Ovary (tissue), 3 donors: ENCODE results near the gene GTF2F1.

Experiments used
- EP300 ChIP-seq: sonication (generic); formaldehyde crosslinking; IDR thresholded peaks from one replicate; pipeline ENCODE4 v1.6.1; 2017; ENCODE audit warnings: antibody characterized with exemption
- TF ChIP-seq, protein P1 (sequence below), 3 donors: fragments of 450-650 bp in 2 of 3; fragments of 200-600 bp in 1 of 3; IDR thresholded peaks; one replicate each; pipeline versions ENCODE4 v1.5.1 to v1.8.0; 2016 to 2022; ENCODE audit warnings: antibody characterized with exemption in 3 of 3, mild to moderate bottlenecking in 1 of 3
- donor health status: DM: no; HTN: no; CAD: no.

DNA sequence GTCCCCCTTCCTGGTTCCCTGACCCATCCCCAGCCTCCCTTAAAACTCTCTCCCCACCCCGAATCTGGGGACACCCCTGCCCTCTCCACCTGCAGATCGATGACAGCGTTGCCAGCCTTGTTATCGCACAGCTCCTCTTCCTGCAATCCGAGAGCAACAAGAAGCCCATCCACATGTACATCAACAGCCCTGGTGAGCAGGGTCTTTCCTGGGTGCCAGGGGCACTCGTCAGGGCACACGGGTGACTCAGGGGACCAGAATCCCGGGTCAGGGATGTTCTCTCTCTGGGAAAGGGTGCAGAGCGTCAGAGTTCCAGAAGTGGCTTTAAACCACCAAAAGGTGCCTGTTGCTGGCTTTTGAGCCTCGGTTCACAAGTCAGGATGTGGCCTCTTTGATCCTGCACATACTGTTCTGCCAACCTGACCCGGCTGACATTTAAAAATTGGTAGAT is 30.6 kb downstream of the GTF2F1 start:
- TF ChIP-seq, protein P1, sequence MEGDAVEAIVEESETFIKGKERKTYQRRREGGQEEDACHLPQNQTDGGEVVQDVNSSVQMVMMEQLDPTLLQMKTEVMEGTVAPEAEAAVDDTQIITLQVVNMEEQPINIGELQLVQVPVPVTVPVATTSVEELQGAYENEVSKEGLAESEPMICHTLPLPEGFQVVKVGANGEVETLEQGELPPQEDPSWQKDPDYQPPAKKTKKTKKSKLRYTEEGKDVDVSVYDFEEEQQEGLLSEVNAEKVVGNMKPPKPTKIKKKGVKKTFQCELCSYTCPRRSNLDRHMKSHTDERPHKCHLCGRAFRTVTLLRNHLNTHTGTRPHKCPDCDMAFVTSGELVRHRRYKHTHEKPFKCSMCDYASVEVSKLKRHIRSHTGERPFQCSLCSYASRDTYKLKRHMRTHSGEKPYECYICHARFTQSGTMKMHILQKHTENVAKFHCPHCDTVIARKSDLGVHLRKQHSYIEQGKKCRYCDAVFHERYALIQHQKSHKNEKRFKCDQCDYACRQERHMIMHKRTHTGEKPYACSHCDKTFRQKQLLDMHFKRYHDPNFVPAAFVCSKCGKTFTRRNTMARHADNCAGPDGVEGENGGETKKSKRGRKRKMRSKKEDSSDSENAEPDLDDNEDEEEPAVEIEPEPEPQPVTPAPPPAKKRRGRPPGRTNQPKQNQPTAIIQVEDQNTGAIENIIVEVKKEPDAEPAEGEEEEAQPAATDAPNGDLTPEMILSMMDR (IDR thresholded peaks at IDR 0.05), result no peak
- TF ChIP-seq EP300, result no peak
